ENCODE data around the gene DHTKD1. TPM values are rescaled to one million over a fixed set of nuclear protein-coding genes. Genes with fewer than 3 reads are reported as not detected.

Gene DHTKD1
- total RNA-seq, 1 experiment from 2014 or later = 20.6 TPM

- no peak for TF ChIP-seq REST (IDR thresholded peaks at IDR 0.05; ENCODE audit: low read depth)
- no peak for TF ChIP-seq CEBPB (IDR thresholded peaks at IDR 0.05; ENCODE audit: low read depth)
- no peak for TF ChIP-seq POLR2AphosphoS5 (IDR thresholded peaks at IDR 0.05; ENCODE audit: low read depth, low read length)
- no peak for TF ChIP-seq ELF1 (IDR thresholded peaks at IDR 0.05; ENCODE audit: borderline replicate concordance, low read depth)
Measured at GRCh38 chr10:12144538-12144937, 75.8 kb downstream of the DHTKD1 start (continued).

GRCh38 chr10:12150163-12150562 is 81.4 kb downstream of the DHTKD1 start:
- Histone ChIP-seq H3K4me2 (ENCODE audit: low read length) (no peak overlapping the region), H3K9ac (ENCODE audit: low read length) (no peak overlapping the region), H3K79me2 (ENCODE audit: insufficient read depth, low read length) (no peaks in the 10 kb centered on the region), H3K4me1 (ENCODE audit: control insufficient read depth in 1 of 2, insufficient read depth in 2 of 2, low read length in 2 of 2) (no peaks in the 10 kb centered on the region), H2AFZ (ENCODE audit: low read depth, low read length, poor library complexity, severe bottlenecking) (no peak overlapping the region), H3K9me3 (ENCODE audit: control insufficient read depth in 1 of 2, insufficient read depth in 1 of 2, low read depth in 1 of 2, low read length in 2 of 2) (no peaks in the 10 kb centered on the region), H3K27me3 (ENCODE audit: insufficient read depth, low read length) (no peaks in the 10 kb centered on the region), H3K27ac (ENCODE audit: low read depth, low read length) (no peak overlapping the region), H3K9me2 (ENCODE audit: insufficient read depth) (no peaks in the 10 kb centered on the region), H3K36me3 (ENCODE audit: control insufficient read depth in 1 of 2, insufficient read depth in 2 of 2, low read length in 2 of 2) (peaks cover 2 to 5% of the 10 kb centered on the region in 2 experiments; a peak in 1 of 4 replicates), H4K20me1 (ENCODE audit: insufficient read depth) (no peaks in the 10 kb centered on the region), H3K4me3 (replicated peaks in 1 of 2; ENCODE audit: low read depth in 1 of 2, low read length in 2 of 2) (no peak overlapping the region)
- ATAC-seq = no peak
- BruUV-seq (replicated peaks) = no TSS peak
- intact Hi-C loops (cut with micrococcal nuclease) = no loop called here
- ChIA-PET CTCF (no interaction called here), POLR2A (no interaction called here), RAD21 (ENCODE audit: low non-redundant PET in 1 of 2, low total read pairs in 2 of 2, uncharacterized antibody in 2 of 2, unreplicated experiment in 2 of 2) (no interaction called here)
- DNase-seq (ENCODE audit: low read depth, low spot score) = no peak
- TF ChIP-seq ZBTB33 (IDR thresholded peaks at IDR 0.05; ENCODE audit: extremely low read depth, insufficient replicate concordance, low read length) (no peak), POLR2AphosphoS5 (IDR thresholded peaks at IDR 0.05; ENCODE audit: low read depth, low read length) (no peak), POLR2A (IDR thresholded peaks at IDR 0.05; ENCODE audit: borderline replicate concordance, extremely low read depth, insufficient read depth, insufficient read length) (no peak)

Data from HCT116 (cell line).